ENCODE results near the gene TACC3. TPM values are rescaled to one million over a fixed set of nuclear protein-coding genes. Genes with fewer than 3 reads are reported as not detected.
A peak's percentile ranks its signal among the peaks of the same experiment; 100 is the strongest.

The TACC3 gene
- total RNA-seq, 1 experiment from 2014 or later: 9.7 TPM

- DNase-seq (ENCODE audit: low read depth, low spot score): no peak
- in situ Hi-C loops (cut with HindIII; ENCODE audit: low pct_unique_long_range_greater_than_20kb, low sequenced_read_pairs): no loop called here
Measured at GRCh38 chr4:1751155-1751918, 30.0 kb downstream of the TACC3 start.

- DNase-seq (ENCODE audit: low read depth, low spot score): no peak
- in situ Hi-C loops (cut with HindIII; ENCODE audit: low pct_unique_long_range_greater_than_20kb, low sequenced_read_pairs): no loop called here
Measured at GRCh38 chr4:1751919-1752283, 30.6 kb downstream of the TACC3 start.

- no peak for DNase-seq (ENCODE audit: low read depth, low spot score)
- in situ Hi-C loops (cut with HindIII; ENCODE audit: low pct_unique_long_range_greater_than_20kb, low sequenced_read_pairs): no loop called here
Measured at GRCh38 chr4:1752284-1753041, 31.1 kb downstream of the TACC3 start.

GRCh38 chr4:1753294-1753696, 32.0 kb downstream of the TACC3 start:
- DNase-seq (ENCODE audit: low read depth, low spot score): no peak

GRCh38 chr4:1753697-1754311, 32.5 kb downstream of the TACC3 start:
- no peak for DNase-seq (ENCODE audit: low read depth, low spot score)
- in situ Hi-C loops (cut with HindIII; ENCODE audit: low pct_unique_long_range_greater_than_20kb, low sequenced_read_pairs): no loop called here

More at GRCh38 chr4:1753294-1753696, 32.0 kb downstream of the TACC3 start:
- in situ Hi-C loops (cut with HindIII; ENCODE audit: low pct_unique_long_range_greater_than_20kb, low sequenced_read_pairs): no loop called here

- in situ Hi-C loops (cut with HindIII; ENCODE audit: low pct_unique_long_range_greater_than_20kb, low sequenced_read_pairs): no loop called here
- DNase-seq (ENCODE audit: low read depth, low spot score): no peak
Measured at GRCh38 chr4:1754336-1754735, 33.0 kb downstream of the TACC3 start.

GRCh38 chr4:1755297-1755696, 34.0 kb downstream of the TACC3 start:
- DNase-seq (ENCODE audit: low read depth, low spot score): no peak
- in situ Hi-C loops (cut with HindIII; ENCODE audit: low pct_unique_long_range_greater_than_20kb, low sequenced_read_pairs): no loop called here

- in situ Hi-C loops (cut with HindIII; ENCODE audit: low pct_unique_long_range_greater_than_20kb, low sequenced_read_pairs): no loop called here
- DNase-seq (ENCODE audit: low read depth, low spot score): no peak
Measured at GRCh38 chr4:1756079-1756478, 34.8 kb downstream of the TACC3 start.

- no peak for DNase-seq (ENCODE audit: low read depth, low spot score)
- in situ Hi-C loops (cut with HindIII; ENCODE audit: low pct_unique_long_range_greater_than_20kb, low sequenced_read_pairs): no loop called here
Measured at GRCh38 chr4:1756893-1757779, 35.8 kb downstream of the TACC3 start.

GRCh38 chr4:1757836-1758235, 36.5 kb downstream of the TACC3 start:
- in situ Hi-C loops (cut with HindIII; ENCODE audit: low pct_unique_long_range_greater_than_20kb, low sequenced_read_pairs): no loop called here
- DNase-seq (ENCODE audit: low read depth, low spot score): no peak

GRCh38 chr4:1758306-1759121, 37.2 kb downstream of the TACC3 start:
- in situ Hi-C loops (cut with HindIII; ENCODE audit: low pct_unique_long_range_greater_than_20kb, low sequenced_read_pairs): no loop called here
- no peak for DNase-seq (ENCODE audit: low read depth, low spot score)

- in situ Hi-C loops (cut with HindIII; ENCODE audit: low pct_unique_long_range_greater_than_20kb, low sequenced_read_pairs): no loop called here
Measured at GRCh38 chr4:1759170-1759817, 38.0 kb downstream of the TACC3 start.

GRCh38 chr4:1759818-1760223, 38.5 kb downstream of the TACC3 start:
- DNase-seq (ENCODE audit: low read depth, low spot score): no peak
- in situ Hi-C loops (cut with HindIII; ENCODE audit: low pct_unique_long_range_greater_than_20kb, low sequenced_read_pairs): no loop called here

More at GRCh38 chr4:1759170-1759817, 38.0 kb downstream of the TACC3 start:
- no peak for DNase-seq (ENCODE audit: low read depth, low spot score)

GRCh38 chr4:1760521-1761071, 39.3 kb downstream of the TACC3 start:
- DNase-seq (ENCODE audit: low read depth, low spot score): peak; percentile 23
- in situ Hi-C loops (cut with HindIII; ENCODE audit: low pct_unique_long_range_greater_than_20kb, low sequenced_read_pairs): no loop called here

GRCh38 chr4:1761130-1761689, 39.9 kb downstream of the TACC3 start:
- in situ Hi-C loops (cut with HindIII; ENCODE audit: low pct_unique_long_range_greater_than_20kb, low sequenced_read_pairs): no loop called here
- no peak for DNase-seq (ENCODE audit: low read depth, low spot score)
